Peyer's patch (tissue), 4 donors: ENCODE measurements around the gene KDM2B.

Experiments used
- CTCF ChIP-seq, 6 experiments: fragments of 450-650 bp in 4 of 6; fragments of 200-600 bp in 2 of 6; sonication (generic) in 1 of 6; IDR thresholded peaks; one replicate each; pipeline ENCODE4 v1.5.1; 2017 to 2019; ENCODE audit warnings: antibody characterized with exemption in 6 of 6, mild to moderate bottlenecking in 3 of 6, moderate library complexity in 1 of 6
- POLR2A ChIP-seq, 2 donors: fragments of 450-650 bp; IDR thresholded peaks; one replicate each; pipeline ENCODE4 v1.5.1; 2017; ENCODE audit warnings: antibody characterized with exemption in 2 of 2, mild to moderate bottlenecking in 2 of 2, moderate library complexity in 2 of 2

- no peak for TF ChIP-seq POLR2A (IDR thresholded peaks at IDR 0.05)
- no peak for TF ChIP-seq CTCF (IDR thresholded peaks at IDR 0.05)
These were observed 71.5 kb downstream of the KDM2B start for GRCh38 chr12:121509339-121509738.
